Activated gamma-delta T cell treated with Interleukin-2 at 50 U/mL for 16 hours (primary cell): ENCODE data around the gene CCDC196.

ENCODE experiments used
- DNase-seq: peaks from one replicate; pipeline ENCODE4 v3.0.0-alpha.2; 2020

Gene CCDC196, protein sequence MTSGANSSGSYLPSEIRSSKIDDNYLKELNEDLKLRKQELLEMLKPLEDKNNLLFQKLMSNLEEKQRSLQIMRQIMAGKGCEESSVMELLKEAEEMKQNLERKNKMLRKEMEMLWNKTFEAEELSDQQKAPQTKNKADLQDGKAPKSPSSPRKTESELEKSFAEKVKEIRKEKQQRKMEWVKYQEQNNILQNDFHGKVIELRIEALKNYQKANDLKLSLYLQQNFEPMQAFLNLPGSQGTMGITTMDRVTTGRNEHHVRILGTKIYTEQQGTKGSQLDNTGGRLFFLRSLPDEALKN

DNA sequence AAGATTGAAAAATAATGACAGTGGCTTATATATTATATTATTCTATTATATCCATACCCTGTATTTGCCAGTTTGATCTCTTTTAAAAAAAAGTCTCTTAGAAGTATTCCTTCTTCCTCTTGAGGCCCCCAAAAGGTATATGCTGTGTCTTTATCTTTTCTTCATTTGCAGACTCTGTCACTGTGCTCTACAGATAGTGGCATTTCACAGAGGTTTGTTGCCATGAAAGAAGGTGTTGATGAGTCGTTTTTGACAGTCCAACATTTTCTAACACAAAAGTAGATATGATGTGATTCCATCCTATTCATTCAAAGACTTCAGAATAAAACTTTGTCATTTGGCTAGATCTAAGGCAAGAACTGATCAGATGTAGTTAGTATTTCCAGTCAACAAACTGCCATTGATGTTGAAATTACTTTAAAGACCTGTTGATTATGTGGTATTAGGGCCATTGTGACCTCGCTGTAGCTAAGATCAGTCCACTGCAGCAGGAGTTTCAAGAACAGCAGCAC lies at the start of gene CCDC196:
Gene CCDC196, plus strand, starts transcription at position 462 of the 512 bp plus-strand sequence. CDS start 132 bp downstream, outside the sequence.
- DNase-seq: no peak

DNA sequence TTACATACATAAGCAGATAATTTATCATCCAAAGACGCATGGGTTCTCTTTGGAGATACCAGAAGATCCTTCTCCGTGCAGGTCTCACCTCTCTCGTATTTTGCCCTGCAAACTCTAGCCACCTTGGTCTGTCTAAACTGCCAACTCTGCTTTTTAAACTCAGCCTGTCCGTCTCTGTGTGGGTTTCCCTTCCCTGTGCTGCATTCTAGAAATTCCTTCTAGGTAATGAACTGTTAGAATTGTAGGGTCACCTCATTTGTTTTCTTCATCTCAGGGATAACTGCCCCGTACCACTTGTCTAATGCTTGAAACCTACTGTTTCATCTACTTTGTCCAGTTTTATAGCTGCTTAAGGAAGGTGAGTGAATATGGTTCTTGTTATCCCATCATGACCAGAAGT lies 45.4 kb upstream of the CCDC196 start:
- DNase-seq: no peak

DNA sequence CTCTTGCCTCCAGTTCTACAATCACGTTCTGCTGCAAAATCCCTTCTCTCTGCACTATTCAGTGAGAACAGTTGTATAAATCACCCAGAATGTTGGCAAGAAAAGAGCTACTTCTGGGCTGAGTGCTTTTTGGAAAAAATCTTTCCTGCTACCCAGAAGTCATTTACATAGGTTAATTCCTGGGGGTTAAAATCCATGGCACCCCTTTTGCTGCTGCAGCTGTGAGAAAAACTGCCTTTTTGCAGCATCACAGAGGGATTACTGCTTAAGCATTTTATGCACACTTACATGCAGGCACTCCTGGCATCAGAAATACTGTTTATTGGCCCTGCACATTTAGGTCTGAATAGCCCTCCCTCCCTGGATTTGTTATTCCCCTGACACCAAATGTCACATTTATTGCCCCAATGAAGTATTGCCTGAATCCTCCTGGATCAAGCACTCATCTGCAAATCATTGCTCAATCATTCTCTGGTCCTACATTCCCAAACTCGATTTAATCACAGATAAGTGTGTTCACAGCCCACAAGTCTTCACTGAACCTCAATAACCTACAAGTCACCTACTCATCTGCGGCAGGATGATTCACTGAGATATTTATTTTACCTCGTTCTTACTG lies 43.1 kb upstream of the CCDC196 start:
- DNase-seq: no peak

DNA sequence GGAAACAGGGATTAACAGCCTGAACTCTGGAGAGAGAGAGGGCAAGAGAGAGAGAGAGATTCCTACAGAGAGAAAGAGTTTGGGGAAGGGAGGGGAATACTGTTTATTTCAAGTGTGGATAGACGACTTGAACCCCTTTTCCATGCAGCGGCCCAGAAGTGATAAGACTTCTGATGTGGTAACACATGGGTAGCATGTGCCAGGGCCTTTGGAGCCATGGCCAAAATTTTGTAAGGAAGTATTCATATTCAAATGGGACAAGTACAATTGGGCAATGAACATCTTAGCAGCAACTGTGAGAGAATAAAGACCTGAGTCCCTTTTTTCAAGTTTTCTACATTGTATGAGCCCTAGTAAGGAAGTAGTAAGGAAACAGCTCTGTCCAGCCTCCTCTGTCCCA lies 42.4 kb upstream of the CCDC196 start:
- DNase-seq: no peak

DNA sequence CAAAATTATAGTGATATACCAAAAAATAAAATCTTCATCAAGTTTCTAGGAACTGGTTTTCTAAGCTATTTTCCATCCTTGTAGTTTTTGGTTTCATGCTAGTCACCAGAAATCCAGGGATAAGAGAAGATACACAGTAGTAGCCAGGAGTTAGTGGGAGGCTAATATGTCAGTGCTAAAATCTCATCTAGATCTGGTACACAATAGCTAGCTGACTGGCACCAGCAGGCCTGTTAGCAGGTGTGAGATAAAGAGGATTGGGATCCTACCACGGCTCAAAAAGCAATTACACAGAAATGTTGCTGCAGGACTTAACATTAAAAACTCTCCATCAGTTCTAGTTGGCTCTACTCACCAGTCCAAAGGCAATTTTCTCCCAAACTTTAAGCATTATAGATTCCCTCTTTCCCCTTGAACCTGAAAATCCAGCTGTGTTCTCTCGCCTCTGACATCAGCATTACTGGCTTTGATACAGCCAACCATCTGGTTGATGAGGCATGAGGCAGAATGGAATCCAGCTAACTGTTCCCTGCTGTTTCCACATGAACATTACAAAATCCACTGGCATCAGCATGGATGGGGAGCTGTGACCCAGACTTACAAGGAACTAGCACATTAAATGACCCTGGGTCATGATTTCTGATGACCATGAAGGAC lies 41.8 kb upstream of the CCDC196 start:
- DNase-seq: no peak

DNA sequence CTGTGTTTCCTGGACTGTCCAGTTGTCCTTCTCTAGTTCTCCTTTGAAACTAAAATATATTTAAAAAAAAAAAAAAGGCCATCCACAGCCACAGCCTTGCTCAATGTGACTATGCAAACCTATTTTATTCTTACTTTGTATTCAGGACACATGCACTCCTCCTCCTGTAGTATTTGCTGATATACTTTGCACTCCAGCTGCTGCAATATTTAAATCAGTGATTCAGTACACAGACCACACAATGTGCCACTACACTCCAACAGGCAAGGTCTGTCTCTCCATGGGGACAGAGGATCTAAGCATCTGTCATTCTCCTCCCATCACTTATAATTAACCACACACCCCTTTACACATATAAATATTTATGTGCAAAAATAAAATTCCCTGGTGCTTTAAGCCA lies 40.2 kb upstream of the CCDC196 start:
- DNase-seq: no peak

DNA sequence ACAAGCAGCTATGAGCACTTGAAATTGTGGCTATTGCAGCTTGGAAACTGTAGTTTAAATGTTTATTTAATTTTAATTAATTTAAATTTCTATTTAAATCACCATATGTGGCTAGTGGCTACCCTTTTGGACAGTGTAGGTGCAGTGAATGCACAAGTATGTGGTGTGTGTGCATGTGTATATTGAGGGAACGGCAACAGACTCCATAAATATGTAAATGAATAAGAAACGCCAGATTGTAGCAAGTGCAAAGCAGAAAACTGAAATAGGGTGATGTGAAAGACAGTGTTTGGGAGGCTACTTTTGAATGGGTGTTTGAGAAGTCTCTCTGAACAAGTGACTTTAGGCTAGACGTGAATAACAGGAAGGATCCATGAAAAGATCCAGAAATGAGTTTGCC lies 32.7 kb upstream of the CCDC196 start:
- DNase-seq: no peak

DNA sequence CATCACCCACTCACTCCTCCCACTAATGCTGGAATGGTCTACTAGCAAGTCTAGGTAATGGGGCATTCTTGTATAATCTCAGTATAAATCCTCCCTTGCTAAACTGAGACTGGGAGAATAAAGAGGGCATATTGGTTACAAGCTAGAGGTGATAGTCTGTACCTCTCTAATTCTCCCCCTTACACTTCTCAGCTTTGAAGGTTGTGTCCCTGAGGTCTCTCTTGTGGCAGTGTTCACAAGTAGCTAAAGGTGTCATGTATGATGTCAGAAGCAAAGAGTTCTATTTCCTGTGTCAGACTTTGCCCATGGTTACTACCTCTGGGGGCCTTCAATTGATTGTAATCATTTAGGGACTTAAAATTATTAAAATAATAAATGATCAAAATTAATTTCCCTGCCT lies 26.6 kb upstream of the CCDC196 start:
- DNase-seq: no peak

DNA sequence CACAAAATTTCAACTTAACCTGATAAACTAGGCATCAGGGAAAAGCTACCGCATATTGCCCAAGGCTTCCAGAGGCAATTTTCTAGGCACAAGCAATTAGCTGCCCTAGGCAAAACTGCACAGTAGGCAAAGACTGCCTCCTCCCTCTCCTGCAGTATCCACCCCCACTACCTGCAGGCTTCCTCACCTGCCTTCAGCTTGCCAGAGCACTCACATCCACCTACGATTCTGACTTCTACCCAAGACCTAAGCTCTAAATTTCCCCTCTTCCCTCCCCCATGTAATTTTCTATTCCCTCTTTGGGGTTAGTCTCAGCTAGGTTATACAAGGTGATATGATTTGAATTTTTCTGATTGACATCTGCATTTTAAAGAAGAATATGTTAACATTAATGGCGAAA lies 21.9 kb upstream of the CCDC196 start:
- DNase-seq: no peak

DNA sequence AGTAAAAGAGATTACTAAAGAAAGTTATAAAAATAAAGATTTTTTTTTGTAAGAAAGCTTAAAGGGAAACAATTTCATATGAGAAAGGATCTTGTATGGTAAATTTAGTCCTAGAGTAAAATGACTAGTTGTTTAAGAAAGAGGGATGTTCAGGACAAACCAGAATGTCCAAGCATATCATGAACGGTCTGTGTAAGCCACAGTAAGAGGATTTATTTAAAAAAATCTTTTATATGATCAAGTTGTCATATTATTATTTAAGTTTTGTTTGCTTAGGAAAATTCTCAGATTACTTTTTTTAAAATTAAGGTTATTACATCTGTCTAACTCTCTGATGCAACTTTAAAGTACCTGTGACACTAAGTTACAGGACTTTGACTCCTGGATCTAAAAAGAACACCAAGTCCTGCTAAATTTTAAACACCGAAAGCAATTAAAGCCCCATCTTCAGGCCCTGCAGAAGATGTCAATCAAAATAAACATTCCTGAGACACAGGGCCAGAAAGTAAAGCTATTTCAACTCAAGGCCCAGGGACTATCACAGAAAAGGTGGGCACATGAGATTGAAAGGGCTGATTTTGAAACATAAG lies 17.3 kb upstream of the CCDC196 start:
- DNase-seq: no peak

DNA sequence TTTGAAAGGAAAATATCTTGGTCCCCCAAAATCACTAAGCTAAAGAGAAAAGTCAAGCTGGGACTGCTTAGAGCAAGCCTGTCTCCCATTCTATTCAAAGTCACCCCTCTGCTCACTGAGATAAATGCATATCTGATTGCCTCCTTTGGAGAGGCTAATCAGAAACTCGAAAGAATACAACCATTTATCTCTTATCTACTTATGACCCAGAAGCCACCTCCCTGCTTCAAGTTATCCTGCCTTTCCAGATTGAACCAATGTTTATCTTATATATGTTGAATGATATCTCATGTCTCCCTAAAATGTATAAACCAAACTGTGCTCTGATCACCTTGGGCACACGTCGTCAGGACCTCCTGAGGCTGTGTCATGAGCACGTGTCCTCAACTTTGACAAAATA lies 14.6 kb upstream of the CCDC196 start:
- no peak for DNase-seq

DNA sequence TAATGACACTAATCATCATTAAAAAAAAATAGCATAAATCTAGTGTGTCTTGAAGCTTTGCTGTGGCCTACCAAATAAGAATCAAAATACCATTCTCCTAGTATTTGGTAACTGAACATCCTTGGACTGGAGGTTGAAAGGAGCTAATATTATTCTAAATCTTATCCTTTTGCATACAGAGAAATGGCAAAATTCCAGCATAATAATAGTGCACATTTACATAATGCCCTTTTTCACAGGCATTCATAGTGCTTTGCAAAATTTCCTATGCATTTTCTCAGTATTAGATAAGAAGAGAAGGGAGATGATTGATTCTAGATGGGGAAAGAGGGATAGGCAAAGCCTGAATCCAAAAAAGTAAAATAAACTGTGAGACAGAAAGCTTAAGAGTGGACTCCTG lies 13.9 kb upstream of the CCDC196 start:
- DNase-seq: no peak

DNA sequence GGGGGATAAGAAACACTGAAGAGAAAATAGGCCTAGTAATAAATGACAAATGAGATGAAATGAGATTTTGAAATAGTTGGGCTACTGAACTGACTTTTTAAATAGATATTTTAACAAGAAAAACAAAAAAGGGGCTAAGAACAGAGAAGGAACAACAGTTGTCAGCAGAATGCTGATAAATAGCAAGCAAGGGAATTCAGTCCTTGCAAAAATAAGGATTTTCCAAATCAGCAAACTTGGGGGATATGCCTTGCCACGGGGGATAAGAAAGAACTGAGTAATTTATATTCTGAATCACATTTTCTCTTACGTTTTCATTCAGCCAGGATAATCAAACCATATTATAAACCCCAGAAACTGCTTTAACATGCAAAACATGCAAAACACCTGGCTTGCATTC lies 12.9 kb upstream of the CCDC196 start:
- DNase-seq: no peak

DNA sequence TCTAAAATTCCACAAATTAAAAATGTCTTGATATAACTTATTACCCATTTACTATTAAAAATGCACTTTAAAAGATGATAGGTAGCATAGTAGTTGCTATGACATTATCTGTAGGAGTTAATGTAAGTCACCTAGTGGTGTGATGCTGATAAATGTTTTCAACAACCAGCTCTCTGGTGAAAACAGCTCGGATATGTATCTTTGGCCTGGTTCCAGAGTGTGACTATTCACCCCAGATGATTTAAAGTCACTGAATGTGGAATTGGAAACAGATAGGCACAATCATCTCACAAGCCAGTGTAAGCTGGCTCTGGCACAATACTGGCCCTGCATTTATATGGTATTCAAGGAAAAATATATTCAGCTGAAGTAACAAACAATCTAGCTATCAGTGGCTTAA lies 9.2 kb upstream of the CCDC196 start:
- DNase-seq: no peak

DNA sequence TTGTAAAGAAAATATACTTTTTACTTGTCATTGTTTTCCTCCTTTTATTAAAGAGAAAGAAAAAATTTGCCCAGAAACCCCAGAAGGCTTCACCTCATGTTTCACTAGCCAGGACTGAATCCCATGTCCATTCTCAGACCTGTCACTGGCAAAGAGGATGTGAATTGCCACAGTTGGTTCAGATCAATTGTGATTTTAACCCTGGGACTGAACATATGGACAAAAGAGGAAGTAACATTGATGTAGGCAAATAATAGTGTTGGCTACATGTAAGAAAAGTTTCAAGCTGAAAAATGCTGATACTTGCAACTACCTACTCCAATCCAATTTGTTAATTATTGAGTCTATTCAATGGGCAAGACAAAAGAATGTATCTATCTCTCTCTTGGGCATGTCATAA lies 8.6 kb upstream of the CCDC196 start:
- DNase-seq: no peak

DNA sequence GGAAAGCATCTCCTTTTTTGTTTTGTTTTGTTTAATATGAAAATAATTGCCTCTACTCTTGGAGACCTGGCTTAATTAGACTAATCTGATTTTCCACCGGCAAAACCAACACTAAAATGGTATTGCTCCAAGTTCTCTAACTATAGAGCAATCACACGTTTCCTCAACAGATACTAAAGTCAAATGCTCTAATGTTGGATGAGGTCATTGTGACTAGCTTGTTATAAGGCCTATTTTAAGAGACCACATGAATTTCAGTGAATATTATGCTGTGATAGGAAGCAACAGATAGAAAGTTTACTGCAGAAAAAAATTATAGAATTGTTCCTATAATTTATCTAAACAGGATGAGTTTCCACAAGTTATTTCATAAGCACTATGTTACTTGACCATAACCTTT lies 3.3 kb upstream of the CCDC196 start:
- no peak for DNase-seq

DNA sequence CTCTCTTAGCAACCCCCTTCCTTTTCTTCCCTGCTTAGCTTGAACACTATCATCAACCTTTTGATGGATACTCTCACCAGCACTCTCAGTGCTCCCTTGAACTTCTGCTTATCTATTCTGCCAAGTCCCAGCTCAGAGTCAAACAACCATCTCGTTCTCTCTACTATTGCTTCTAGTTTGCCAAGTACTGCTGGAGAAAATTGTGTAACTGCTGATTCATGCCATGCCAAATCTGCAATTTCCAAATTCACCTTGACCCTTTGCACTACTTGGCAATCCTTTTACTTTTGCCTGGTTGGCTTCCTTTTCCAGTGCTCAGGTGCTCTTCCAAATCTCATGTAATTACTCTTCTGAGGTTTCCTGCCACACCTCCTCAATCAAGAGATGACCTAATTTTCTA lies 2.8 kb upstream of the CCDC196 start:
- DNase-seq: no peak

DNA sequence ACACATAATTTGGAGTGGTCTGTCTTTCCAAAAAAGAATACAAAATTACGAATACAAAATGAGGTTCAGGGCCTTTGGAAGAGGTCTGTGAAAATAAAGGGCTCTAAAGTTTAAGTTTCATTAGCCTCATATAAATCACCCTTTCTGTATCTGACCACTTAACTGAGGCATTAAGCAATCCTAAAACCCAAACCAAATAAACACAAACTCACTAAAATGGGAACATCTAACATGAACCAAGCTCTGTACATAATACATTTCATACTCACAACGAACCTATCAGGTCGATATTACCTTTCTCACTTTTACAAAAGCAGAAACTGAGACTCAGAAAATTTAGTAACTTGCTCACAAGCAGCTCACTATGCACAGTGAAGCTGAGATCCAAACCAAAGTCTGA lies 1.1 kb upstream of the CCDC196 start:
- no peak for DNase-seq

DNA sequence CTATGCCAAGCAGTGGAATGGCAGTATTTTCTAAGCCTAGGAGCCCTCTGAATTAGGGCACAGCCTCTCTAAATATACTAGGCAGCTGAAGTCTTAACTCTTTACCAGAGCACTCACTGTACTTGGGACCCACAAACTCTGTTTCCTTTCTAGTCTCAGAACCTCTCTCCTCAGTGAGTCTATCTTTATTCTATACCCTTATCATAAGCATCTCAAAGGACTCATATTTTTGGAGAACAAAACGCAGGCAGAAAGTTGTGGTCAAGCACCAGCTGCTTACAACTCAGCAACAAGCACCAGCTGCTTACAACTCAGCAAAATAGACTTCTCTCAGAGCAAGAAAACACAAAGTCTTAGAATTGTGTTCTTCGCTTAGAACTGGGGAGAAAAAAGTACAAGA lies 993 bp downstream of the CCDC196 start:
- DNase-seq: no peak

DNA sequence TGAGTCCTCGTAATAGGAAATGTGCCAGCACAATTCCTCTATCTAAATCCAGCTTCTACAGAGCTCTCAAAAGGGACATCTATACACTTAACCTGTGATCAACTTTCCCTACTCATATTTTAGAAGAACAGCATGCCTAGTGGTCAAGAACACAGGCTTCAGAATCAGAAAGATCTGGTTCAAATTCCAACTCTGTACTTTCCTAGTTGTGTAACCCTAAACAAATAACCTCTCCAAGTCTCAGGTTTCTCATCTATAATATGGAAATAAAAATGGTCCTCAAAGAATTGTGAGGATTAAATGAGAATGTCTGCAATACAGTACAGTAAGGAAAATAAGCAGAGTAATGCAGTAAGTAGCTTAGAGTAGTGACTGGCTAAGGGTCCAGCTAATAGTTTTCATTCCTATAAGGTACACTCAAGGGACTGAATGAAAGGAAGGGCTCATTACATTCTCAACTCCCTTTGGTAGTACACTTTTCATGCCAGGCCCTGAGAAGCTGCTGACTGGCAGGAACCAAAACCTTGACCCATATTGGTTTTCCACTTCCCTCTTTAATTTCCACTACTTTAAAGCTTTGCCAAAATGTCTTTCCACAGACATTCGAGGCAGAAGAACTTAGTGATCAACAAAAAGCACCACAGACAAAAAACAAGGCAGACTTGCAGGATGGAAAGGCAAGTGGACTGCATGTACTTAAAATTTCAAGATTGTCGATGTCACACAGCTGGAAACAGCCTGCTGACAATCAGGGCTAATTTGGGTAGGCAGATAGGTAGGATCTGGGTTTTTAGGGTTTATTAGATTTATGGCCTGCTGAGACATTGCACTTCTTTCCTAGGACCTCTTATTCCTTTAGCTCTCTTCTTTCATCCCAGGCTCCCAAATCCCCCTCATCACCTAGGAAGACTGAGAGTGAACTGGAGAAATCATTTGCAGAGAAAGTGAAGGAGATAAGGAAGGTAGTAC lies 4.3 kb downstream of the CCDC196 start:
- no peak for DNase-seq

DNA sequence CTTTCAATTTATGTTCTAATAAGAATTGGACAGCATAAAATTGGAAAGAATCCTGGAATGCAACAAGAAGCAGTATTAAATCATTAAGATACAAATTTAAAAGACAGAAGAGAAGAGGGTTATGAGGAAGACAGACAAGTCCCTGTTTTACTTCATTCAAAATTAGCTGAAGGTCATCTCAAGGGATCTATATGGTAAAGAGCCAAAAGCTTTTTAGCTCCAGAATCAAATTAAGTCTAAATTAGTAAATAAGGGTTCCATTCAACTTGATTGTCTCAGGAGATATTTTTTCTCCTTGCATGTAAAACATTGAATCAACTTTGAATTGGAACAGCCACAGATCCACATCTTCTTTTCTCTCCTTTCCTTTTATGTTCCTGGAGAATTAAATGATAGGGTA lies 7.6 kb downstream of the CCDC196 start:
- no peak for DNase-seq

DNA sequence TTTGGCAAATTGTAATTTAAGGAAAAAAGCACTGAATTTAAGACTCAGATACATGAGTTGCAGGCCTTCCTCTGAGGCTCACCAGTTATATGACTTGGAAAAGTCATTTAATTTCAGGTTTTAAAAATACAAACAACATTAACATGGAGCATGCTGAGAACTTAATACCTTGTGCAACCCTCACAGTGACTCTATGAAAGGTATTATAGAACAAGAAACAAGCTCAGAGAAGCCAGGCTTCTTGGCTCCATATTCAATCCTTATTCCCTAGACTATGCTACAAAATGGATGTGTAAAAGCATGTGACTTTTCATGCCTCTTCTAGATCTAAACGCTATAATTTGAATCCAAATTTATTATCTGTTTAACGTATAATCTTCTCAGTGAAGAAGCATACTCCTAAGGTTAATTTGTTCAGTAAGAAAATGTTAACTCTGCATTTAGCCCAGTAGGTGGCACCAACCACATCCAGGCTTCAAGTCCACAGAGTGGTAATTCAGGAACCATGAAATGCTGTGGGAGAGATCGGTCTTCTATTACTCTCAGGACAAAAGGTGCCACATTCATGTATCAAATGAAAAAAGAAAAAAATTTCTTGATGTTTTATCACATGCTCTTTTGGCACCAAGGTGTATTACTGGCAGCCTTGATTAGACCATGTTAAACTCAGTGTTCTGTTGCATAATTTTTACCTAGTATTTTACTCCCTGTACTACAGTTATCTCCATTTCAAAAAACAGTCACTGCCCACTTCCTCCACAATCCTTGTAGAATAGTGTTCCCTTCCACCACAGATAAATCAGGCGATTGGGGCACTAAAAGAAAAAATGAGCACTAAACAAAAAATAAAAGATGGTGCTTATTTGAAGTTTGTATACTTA lies 9.3 kb downstream of the CCDC196 start:
- DNase-seq: peak; percentile 19
